ENCODE data around the gene TOB2.
"Not testable (repeated sequence)": the region's sequence is repeated elsewhere in the genome, so short reads cannot be mapped to it uniquely, and the experiment has no call there.

The TOB2 gene

GRCh38 chr22:41444360-41445128 lies 2.1 kb downstream of the TOB2 start (continued):
- TF ChIP-seq, protein P1, sequence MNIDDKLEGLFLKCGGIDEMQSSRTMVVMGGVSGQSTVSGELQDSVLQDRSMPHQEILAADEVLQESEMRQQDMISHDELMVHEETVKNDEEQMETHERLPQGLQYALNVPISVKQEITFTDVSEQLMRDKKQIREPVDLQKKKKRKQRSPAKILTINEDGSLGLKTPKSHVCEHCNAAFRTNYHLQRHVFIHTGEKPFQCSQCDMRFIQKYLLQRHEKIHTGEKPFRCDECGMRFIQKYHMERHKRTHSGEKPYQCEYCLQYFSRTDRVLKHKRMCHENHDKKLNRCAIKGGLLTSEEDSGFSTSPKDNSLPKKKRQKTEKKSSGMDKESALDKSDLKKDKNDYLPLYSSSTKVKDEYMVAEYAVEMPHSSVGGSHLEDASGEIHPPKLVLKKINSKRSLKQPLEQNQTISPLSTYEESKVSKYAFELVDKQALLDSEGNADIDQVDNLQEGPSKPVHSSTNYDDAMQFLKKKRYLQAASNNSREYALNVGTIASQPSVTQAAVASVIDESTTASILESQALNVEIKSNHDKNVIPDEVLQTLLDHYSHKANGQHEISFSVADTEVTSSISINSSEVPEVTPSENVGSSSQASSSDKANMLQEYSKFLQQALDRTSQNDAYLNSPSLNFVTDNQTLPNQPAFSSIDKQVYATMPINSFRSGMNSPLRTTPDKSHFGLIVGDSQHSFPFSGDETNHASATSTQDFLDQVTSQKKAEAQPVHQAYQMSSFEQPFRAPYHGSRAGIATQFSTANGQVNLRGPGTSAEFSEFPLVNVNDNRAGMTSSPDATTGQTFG (tag by site-specific recombination; IDR thresholded peaks at IDR 0.05; ENCODE audit: borderline replicate concordance) = no peak
- TF ChIP-seq, protein P2, sequence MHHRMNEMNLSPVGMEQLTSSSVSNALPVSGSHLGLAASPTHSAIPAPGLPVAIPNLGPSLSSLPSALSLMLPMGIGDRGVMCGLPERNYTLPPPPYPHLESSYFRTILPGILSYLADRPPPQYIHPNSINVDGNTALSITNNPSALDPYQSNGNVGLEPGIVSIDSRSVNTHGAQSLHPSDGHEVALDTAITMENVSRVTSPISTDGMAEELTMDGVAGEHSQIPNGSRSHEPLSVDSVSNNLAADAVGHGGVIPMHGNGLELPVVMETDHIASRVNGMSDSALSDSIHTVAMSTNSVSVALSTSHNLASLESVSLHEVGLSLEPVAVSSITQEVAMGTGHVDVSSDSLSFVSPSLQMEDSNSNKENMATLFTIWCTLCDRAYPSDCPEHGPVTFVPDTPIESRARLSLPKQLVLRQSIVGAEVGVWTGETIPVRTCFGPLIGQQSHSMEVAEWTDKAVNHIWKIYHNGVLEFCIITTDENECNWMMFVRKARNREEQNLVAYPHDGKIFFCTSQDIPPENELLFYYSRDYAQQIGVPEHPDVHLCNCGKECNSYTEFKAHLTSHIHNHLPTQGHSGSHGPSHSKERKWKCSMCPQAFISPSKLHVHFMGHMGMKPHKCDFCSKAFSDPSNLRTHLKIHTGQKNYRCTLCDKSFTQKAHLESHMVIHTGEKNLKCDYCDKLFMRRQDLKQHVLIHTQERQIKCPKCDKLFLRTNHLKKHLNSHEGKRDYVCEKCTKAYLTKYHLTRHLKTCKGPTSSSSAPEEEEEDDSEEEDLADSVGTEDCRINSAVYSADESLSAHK (tag by site-specific recombination; IDR thresholded peaks at IDR 0.05) = peak; percentile 11; the same call in 1 of the 2 replicates
- no peak for TF ChIP-seq ZNF776 (tag by site-specific recombination; IDR thresholded peaks at IDR 0.05; ENCODE audit: borderline replicate concordance)
- TF ChIP-seq BCL11A (tag by site-specific recombination; IDR thresholded peaks at IDR 0.05; ENCODE audit: low read depth) = 0 out of 2 replicates have a peak, but pooled peaks have one; percentile 9
- TF ChIP-seq ZNF623 (tag by site-specific recombination; IDR thresholded peaks at IDR 0.05) = 0 out of 2 replicates have a peak, but pooled peaks have one; percentile 13
- peak; percentile 98 for TF ChIP-seq ZNF341 (tag by site-specific recombination; IDR thresholded peaks at IDR 0.05; ENCODE audit: low read depth)
- no peak for TF ChIP-seq ZNF280D (tag by site-specific recombination; IDR thresholded peaks at IDR 0.05)
- TF ChIP-seq, protein P3, sequence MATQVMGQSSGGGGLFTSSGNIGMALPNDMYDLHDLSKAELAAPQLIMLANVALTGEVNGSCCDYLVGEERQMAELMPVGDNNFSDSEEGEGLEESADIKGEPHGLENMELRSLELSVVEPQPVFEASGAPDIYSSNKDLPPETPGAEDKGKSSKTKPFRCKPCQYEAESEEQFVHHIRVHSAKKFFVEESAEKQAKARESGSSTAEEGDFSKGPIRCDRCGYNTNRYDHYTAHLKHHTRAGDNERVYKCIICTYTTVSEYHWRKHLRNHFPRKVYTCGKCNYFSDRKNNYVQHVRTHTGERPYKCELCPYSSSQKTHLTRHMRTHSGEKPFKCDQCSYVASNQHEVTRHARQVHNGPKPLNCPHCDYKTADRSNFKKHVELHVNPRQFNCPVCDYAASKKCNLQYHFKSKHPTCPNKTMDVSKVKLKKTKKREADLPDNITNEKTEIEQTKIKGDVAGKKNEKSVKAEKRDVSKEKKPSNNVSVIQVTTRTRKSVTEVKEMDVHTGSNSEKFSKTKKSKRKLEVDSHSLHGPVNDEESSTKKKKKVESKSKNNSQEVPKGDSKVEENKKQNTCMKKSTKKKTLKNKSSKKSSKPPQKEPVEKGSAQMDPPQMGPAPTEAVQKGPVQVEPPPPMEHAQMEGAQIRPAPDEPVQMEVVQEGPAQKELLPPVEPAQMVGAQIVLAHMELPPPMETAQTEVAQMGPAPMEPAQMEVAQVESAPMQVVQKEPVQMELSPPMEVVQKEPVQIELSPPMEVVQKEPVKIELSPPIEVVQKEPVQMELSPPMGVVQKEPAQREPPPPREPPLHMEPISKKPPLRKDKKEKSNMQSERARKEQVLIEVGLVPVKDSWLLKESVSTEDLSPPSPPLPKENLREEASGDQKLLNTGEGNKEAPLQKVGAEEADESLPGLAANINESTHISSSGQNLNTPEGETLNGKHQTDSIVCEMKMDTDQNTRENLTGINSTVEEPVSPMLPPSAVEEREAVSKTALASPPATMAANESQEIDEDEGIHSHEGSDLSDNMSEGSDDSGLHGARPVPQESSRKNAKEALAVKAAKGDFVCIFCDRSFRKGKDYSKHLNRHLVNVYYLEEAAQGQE (tag by site-specific recombination; IDR thresholded peaks at IDR 0.05) = no peak
- TF ChIP-seq ZNF585B (tag by site-specific recombination; IDR thresholded peaks at IDR 0.05) = no peak
- TF ChIP-seq ZNF266 (tag by site-specific recombination; IDR thresholded peaks at IDR 0.05; ENCODE audit: low read depth) = no peak

DNA sequence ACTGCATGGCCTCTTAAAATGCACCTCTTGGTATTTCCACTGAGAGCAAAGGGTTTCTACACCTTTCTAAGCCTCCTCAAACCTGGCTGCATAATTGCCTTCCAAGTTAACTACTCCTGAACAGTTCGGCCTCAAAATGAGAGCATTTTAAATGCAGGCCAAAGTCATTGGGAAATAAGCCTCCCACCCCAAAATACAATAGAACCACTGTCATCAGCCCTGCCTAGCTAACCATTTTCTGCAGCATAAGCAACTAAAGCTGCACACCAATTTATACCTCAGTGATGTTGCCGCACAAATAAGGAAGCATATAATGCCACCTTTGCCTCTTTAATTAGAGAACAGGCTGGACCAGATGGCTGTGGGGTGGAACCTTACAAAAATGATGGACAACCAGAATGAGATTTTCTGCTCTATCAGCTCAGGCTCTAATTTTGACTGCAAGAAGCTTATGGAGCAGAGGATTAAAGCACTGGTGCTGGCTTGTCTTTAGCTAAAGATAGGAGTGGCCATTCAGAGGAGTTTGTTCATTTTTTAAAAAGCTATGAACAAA lies 4.3 kb downstream of the TOB2 start:
- TF ChIP-seq SP7 (tag by site-specific recombination; IDR thresholded peaks at IDR 0.05) = no peak
- TF ChIP-seq ZNF623 (tag by site-specific recombination; IDR thresholded peaks at IDR 0.05) = no peak
- H3K4me3 ChIP-seq (ENCODE audit: low read depth, low read length) = no peak overlapping the region
- H3K36me3 ChIP-seq (ENCODE audit: control insufficient read depth in 2 of 2, insufficient read depth in 1 of 2, low read length in 2 of 2) = peaks cover 14 to 65% of the 10 kb centered on the region in 2 experiments
- ChIA-PET CTCF (interaction anchor here (0.6 to 5.3 kb wide), 4 partner anchors 23 to 76 kb away, joined by 3 to 33 read pairs (median 10); no protein-coding TSS in a partner anchor), POLR2A (interaction anchor here (0.5 to 8.3 kb wide), 5 partner anchors 14 to 394 kb away, joined by 3 to 214 read pairs (median 6); partner anchors contain the start of genes ACO2, PHF5A, RANGAP1 and TEF)
- no peaks in the 10 kb centered on the region for H3K9me3 ChIP-seq (ENCODE audit: control insufficient read depth, insufficient read depth, low read depth, low read length)
- peaks cover 3% of the 10 kb centered on the region for H3K4me1 ChIP-seq (ENCODE audit: control insufficient read depth, insufficient read depth, low read length)
- peak overlapping the region; percentile 34; the same call in 1 of the 2 replicates for H3K27ac ChIP-seq (ENCODE audit: extremely low read depth, low read depth, low read length)

GRCh38 chr22:41440511-41440910 lies 6.1 kb downstream of the TOB2 start:
- POLR2A ChIA-PET = interaction anchor here (0.6 to 0.7 kb wide), 3 partner anchors 44 to 1897 kb away, joined by 3 to 6 read pairs (median 3); partner anchors contain the start of gene ZC3H7B
- H3K27ac ChIP-seq (ENCODE audit: extremely low read depth, low read depth, low read length); H3K9me3 ChIP-seq (ENCODE audit: control insufficient read depth, insufficient read depth, low read depth, low read length); H3K4me3 ChIP-seq (ENCODE audit: low read depth, low read length); H3K4me1 ChIP-seq (ENCODE audit: control insufficient read depth, insufficient read depth, low read length); CTCF ChIA-PET: not testable (repeated sequence)
- peaks cover 29 to 83% of the 10 kb centered on the region in 2 experiments for H3K36me3 ChIP-seq (ENCODE audit: control insufficient read depth in 2 of 2, insufficient read depth in 1 of 2, low read length in 2 of 2)
